NCI-H1092 (cell line): Measurements from ENCODE around the gene PIN1.

Experiments used
- DNase-seq: peaks from one replicate; lab custom pipeline; 2025; lab: John Stamatoyannopoulos, UW

PIN1 gene

DNA sequence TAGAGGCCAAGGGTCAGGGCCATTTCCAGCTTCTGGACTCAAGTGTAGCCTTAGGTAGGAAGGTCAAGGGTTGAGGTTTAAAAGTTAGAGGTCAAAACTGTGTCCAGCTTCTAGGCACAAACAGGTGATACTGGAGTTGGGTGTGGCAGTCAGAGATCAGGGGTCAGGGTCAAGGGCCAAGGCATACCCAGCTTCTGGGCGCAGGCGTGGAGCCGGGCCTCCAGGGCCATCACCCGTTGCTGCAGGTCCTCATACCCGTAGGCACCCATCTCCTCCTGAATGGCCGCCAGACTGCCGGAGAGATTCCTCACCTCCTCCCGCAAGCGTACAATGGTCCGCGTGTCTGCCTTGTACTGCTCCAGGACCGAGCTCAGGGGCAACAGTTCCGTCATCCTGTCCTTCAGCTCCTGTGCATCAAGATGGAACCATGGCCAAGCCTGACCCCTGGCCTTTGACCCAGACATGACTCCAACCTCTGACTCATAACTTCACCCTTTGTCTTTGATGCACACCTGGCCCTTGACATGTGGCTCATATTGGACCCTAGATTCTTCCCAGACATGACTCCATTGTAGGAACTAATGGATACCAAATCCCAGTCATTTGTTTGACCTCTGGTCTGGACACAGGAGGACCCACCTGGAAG is 22.1 kb downstream of the PIN1 start:
- DNase-seq, result no peak

DNA sequence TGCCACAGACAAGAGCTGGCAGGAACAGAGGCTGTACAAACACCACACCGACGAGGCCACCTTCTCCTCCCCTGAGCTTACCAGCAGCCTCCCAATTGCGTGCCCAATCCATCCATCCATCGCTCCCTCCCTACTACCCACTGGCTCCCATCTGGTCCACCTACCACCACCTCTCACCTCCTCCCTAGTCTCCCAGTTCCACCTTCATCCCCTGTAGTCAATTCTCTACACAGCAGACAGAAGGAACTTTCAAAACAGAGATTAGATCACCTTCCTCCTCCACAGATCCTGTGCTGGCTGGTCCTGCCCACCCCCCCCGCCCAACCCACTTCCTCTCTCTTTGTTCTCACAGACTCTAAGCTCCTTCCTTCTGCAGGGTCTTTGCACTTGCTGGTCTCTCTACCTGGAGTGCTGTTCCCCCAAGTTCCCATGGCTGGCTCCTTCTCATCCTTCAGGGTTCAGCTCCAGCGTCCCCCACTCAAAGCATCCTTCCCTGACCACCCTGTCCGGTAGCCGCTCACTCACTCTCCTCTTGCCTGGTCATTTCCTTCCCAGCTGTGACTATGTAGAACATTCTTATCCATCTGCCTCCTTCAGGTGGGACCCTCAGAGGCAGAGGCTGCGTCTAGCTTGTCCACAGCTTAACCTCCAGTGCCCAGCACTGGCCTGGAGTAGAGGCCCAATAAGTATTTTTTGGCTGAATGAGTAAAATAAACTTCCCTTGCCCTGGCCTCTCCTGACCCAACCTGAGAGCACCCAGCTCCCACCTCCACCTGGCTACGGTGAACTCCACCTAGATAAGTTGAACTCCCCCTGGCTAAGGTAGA is 23.0 kb downstream of the PIN1 start:
- DNase-seq, result no peak

DNA sequence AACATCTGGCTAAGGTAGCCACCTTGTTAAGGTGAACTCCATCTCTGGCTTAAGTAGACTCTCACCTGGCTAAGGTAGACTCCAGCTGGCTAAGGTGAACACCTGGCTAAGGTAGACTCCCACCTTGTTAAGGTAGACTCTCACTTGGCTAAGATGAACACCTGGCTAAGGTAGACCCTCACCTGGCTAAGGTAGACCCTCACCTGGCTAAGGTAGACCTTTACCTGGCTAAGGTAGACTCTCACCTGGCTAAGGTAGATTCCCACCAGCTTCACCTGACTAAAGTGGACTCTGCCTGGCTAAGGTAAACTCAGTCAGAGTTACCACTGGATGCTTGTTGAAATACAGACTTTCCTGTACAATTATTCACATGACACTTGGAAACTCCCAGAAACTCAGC is 23.6 kb downstream of the PIN1 start:
- no peak for DNase-seq

DNA sequence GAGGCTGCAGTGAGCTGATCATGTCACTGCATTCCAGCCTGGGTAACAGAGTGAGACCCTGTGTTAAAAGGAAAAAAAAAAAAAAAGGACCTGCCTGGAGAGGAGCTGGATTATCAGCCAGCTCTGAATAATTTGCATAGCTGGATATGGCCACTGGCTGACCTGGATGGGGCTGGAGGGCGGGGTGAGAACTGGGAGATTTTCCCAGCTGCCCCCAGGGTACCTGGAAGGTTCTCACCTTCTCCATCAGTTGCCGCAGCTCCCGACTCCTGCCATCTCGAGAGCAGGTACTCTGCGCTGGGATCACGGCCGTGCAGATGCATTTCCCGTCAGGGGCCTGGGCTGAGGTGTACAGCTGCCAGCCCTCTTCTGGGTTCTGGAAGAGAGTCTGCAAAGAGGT is 25.3 kb downstream of the PIN1 start:
- DNase-seq, result no peak

DNA sequence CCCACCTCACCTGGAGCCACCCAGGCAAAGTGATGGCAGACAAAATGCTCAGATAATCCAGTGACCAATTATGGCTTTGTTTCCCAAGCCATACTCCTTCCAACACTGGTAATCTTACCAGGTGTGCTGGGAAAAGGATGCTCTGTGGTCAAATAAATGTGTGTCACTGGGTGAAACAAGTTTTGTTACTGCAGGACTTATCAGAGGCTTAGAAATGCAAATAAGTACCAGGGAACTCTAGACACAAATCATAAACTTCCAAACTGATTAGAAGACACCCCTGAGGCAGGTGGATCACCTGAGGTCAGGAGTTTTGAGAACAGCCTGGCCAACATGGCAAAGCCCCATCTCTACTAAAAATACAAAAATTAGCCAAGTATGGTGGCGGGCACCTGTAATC is 26.4 kb downstream of the PIN1 start:
- DNase-seq, result no peak

DNA sequence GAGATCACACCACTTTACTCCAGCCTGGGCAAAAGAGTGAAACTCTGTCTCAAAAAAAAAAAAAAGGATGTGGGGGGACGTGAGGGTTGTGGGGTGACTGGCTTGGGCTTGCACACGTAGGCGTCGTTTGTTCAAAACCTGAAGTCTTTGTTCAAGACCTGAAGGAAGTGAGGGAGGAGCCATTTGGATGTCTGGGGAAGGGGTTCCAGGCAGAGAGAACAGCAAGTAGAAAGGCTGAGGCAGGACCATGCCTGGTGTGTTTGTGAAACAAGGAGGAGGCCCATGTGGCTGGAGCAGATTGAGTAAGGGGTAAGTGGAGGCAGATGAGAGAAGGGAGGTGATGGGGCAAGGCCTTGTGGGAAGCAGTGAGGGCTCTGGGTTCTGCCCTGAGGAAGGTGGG is 27.8 kb downstream of the PIN1 start:
- no peak for DNase-seq

DNA sequence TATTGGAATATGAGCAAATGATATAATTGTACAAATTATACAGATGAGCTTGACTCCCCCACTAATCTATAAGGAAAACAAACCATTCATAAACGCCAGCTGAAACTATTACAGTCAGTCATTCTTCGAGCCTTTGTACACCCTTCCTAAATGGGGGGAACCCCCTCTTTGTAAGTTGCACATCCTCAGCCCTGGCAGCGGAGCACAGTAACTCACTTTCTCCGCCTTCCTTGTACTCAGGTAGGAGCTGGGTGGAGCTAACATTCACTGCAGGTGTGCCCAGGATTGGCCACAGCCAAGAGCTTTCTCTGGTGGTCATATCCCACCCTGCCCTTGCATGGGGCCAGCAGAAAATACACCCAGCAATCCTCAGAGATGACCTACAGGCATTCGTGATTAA is 28.6 kb downstream of the PIN1 start:
- no peak for DNase-seq

DNA sequence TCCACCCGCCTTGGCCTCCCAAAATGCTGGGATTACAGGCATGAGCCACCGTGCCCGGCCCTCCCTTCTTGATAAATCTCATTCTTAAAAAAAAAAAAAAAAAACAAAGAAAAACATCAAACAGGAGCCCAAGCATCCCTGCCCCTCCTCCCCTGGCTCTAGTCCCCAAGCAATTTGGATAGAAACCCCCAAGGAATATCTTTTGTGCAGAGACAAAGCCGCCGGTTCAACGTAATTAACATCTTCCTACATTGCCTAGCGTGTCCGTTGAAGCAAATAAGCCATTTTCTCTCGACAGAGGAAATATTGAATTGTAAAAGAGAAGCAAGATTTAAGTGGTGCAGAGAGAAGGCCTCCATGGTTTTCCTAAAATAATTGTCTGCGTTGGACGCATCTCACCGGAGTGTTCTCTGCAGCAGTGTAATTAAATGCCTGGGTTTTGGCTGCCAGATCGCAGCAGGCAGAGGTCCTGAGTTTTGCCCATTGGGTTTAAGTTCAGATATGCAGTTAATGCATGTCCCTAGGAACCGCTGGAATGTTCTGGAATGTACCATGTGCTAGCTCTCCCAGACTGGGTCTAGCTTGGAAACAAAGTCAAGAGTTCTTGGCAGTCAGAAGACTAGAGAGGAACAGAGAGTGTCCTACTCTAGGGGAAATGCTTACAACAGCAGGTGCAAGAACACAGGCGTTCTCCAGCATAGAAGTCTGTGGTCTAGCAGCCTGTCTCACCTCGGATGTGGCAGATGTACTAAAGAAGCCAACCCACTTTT is 30.8 kb downstream of the PIN1 start:
- DNase-seq, result no peak

DNA sequence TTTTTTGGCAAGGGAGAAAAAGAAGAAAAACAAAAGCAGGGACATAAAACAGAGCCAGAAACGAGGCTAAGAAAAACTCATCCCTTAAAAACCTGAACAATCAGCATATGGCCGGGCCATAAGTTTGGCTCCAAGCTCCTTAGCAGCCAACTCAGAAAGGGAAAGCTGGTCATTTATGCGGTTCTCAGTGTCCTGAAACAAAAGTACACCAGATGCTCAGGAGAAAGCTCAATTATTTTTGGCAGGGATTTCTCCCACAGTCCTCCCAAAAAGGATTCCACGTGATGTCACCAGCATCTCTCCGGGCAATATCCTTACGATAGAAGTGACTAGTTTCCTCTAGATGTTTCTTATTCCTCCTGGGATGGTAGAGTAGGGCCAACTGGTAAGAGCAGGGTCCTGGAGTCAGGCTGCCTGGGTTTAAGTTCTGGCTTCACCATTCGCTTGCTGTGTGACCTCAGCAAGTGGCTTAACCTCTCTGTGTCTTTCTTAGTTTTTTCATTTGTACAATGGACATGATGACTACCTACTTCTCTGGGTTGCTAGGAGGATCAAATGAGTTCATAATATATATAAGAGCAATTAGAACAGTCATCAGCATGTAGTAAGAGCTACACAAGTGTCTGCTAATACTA is 34.0 kb downstream of the PIN1 start:
- DNase-seq, result no peak

DNA sequence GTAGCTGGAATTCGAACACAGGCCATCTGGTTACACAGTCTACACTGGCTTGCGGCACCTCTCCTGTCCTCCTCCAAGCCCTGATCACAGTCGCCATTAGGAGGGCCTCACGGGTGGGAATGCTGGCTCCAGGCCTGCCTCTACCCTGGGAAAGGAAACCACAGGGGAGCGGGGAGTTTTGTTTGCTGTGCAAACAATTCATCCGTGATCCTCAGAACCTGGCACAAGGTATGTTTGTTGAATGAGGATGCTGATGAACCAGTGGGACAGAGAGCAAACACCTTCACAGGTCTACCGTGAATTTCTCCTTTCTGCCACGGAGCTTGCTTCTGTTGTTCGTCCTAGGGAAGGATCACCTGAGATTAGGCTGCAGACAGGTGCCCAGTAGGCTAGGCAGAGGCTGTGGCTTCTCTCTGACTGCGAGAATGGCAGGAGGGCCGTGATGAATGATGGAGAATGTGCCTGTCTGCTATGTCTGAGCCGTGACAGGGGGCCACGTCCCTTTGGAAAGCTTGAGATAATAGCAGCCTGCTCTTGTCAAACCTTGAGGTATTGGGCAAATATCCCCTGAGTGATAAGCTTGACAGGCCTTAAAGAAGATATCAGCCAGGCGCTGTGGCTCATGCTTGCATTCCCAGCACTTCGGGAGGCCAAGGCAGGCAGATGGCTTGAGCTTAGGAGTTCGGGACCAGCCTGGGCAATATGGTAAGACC is 36.7 kb downstream of the PIN1 start:
- peak; percentile 40 for DNase-seq

DNA sequence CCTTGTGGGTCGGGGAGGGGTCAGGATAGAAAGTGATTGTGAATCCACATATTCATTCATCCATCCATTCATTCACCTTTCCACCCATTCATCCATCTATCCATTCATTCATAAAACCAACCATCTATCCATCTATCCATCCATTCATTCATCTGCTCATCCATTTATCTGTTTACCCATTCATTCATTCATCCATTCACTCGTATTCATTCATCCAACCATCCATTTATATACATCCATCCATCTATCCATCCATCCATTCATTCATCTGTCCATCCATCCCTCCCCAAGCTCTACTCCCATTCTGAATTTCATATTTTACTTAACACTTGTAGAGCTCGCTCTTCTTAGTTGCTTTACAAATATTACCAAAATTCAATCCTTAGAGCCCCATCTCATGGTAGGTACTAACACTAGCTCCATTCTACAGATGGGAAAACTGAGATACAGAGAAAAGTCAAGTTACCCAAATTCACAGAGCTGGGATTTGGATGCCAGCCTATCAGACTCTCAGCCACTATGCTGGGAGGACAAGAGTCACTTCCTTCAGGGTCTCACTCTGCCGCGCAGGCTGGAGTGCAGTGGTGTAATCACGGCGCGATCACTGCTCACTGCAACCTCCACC is 37.6 kb downstream of the PIN1 start:
- DNase-seq, result no peak

DNA sequence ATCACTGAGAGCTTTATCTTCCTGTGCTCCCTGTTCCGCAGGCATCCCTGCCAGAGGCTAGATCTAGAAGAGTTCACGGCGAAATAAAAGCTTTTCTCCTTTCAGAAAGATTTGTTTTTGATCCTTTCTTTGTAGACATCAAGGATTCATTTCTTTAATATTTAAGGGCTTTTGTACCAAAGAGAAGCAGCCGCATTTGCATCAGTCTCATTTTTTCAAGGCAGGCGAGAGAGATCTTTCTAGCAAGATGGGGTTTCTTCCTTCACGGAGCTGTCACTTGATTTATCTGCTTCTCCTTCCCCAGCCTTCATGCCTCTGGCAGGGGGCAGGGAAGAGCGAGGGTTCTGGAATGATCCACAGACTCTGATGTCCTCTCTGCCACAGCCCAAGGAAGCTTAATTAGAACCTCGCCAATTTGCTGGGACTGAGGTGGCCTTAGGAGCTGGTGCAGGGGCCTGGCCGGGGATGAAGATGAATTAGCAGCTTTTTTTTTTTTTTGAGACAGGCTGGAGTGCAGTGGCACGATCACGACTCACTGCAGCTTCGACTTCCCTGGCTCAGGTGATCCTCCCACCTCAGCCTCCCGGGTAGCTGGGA is 40.0 kb downstream of the PIN1 start:
- DNase-seq, result no peak

DNA sequence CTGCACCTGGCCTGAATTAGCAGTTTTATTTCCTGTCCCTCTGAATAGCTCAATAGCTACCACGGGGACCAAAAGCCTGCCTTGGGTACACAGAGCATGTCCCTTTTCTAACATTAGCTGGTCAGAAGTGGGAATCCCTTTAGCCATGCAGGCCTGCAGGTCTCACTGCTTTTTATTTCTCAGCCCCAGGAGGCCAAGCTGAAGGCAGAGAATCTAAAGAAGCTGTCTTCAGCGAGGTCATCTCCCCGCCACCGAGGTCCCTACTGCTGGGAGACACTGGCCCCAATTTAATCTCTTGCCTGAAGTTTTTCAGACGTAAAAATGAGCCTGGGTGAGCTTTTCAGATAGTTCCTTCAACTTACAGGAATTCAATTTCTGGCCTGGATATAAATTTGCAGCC is 40.7 kb downstream of the PIN1 start:
- DNase-seq, result no peak

DNA sequence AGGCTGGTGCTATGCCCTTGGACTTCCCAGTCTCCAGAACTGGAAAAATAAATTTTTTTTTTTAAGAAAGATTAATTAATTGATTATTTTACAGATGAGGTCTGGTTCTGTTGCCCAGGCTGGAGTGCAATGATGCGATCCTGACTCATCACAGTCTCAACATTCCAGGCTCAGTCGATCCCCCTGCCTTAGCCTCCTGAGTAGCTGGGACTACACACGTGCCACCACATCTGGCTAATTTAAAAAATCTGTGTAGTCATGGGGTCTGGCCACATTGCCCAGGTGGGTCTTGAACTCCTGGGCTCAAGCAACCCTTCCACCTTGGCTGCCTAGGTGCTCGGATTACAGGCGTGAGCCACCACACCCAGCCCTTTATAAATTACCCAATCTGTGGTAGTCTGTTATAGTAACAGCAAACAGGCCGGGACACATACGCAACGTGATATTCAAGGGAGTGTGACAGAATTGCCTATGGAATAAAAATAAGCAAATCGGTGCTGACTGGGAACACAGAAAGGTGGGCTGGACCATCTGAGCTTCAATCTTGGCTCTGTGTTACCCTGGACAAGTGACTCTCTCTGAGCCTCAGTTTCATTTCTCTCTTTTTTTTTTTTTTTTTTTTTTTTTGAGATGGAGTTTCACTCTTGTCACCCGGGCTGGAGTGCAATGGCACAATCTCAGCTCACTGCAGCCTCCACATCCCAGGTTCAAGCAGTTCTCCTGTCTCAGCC is 42.8 kb downstream of the PIN1 start:
- DNase-seq, result no peak

DNA sequence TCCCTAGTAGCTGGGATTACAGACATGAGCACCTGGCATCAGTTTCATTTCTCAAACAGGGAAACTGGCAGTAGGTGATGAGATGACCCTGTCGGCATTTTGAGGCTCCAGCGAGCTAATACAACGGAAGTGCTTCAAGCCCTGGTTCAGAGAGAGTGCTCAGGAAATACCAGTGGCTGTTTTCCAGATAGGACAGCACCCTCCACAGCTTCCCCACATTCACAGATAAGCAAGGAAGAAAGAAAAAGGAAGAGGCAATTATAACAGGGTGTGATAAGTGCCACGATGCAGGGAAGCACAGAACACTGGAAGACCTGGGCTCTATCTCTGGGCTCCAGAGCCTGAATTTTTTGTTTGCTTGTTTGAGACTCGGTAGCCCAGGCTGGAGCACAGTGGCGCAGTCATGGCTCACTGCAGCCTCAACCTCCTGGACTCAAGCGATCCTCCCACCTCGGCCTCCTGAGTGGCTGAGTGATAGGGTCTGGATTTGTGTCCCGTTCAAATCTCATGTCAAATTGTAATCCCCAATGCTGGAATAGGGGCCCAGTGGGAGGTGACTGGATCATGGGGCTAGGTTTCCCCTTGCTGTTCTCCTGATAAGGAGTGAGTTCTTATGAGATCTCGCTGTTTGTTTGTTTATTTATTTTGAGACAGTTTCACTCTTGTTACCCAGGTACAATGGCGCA is 43.5 kb downstream of the PIN1 start:
- no peak for DNase-seq

DNA sequence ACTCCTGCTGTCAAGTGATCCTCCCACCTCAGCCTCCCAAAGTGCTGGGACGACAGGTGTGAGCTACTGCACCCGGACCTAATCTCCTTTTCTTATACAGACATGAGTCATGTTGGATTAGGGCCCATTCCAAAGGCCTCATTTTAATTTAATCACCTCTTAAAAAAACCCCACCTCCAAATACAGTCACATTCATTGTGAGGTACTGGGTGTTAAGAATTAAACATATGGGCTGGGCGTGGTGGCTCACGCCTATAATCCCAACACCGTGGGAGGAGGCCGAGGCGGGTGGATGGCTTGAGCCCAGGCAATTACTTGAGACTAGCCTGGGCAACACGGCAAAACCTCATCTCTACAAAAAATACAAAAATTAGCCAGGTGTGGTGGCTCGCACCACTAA is 46.6 kb downstream of the PIN1 start:
- no peak for DNase-seq

DNA sequence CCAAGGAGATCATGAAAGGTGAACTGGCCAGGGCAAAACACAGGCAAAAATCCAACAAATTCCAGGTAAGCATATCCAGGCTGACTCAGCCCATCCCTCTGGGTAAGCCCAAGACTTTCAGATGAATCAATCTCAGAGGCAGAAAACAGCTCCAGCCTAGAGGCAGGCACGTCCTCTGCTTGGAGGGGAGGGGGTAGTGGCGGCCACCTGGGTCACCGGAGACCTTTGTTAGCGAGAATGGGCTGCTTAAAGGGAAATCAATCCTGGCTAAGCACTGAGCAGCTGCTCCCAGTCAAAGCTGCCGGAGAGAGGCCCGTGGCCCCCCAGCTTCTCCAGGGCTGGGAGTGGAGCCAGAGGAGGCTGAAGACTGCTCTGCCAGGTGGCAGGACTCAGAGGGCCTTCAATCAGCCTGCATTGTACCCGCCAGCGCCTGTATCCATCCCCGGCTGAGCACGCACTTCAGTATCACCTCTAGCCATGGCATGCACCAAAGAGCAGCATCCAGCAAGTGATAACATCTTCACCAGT is 48.2 kb downstream of the PIN1 start:
- DNase-seq, result peak; percentile 87

DNA sequence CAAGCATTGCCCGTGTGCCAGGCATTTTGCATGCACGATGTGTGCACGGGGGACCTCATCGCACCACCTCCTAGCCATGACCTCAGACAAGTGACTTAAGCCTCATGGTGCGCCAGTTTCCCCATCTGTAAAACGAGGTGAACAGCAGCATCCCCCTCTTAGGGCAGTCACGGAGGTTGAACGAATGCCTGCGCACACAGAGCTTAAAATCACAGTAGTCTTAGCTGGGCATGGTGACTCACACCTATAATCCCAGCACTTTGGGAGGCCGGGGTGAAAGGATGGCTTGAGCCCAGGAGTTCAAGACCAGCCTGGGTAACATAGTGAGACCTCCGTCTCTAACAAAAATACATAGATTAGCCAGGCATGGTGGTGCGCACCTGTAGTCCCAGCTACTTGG is 48.6 kb downstream of the PIN1 start:
- no peak for DNase-seq

DNA sequence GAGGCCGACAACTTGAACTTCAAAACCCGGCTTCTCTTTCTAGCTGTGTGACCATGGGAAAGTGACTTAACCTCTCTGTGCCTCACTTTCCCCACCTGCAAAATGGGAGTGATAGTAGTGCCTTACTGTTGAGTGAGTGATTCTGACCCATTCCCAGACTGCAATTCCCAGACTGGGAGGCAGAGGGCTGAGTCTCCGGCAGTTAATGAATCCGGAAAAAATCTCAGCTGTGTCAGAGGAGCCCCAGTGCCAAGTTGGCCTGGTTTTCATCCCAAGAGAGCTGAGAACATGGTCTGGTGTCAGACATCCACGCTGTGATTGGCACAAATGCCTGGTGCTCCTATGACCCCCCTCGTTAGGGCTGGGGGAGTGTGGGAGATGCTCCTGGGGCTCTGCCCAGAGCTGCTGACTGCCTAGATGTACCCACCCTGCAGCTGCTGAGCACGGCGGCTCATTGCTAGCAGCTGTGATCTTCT is 50.0 kb downstream of the PIN1 start:
- peak; percentile 71 for DNase-seq
